Activated CD4-positive, alpha-beta T cell treated with anti-CD3 and anti-CD28 coated beads, Interleukin-2, amount 10 ng/mL, durations not matched to agents 24 days and 14 days (primary cell): ENCODE measurements around the gene PARVA. TPM values are rescaled to one million over a fixed set of nuclear protein-coding genes. Genes with fewer than 3 reads are reported as not detected.

Source experiments
- DNase-seq: peaks from one replicate; pipeline ENCODE4 v3.0.0; 2022
- H3K27ac Mint-ChIP-seq: one replicate; pipeline ENCODE4 v1.8.0; 2022; ENCODE audit warnings: mild to moderate bottlenecking, mixed read lengths
- H3K27me3 Mint-ChIP-seq: one replicate; pipeline ENCODE4 v1.8.0; 2022; ENCODE audit warnings: mixed read lengths
- H3K36me3 Mint-ChIP-seq: one replicate; pipeline ENCODE4 v1.8.0; 2022; ENCODE audit warnings: low read depth, mild to moderate bottlenecking, mixed read lengths
- H3K4me1 Mint-ChIP-seq: one replicate; pipeline ENCODE4 v1.8.0; 2021; ENCODE audit warnings: mixed read lengths
- H3K4me3 Mint-ChIP-seq: one replicate; pipeline ENCODE4 v1.8.0; 2022; ENCODE audit warnings: mild to moderate bottlenecking, moderate library complexity, mixed read lengths
- H3K9me3 Mint-ChIP-seq: one replicate; pipeline ENCODE4 v1.8.0; 2021; ENCODE audit warnings: mixed read lengths
- intact Hi-C: fragments of 100-400 bp; cut with micrococcal nuclease; formaldehyde crosslinking; loops from one replicate; pipeline ENCODE4 v1.15.1; 2023
- total RNA-seq: library from RNA; stranded (reverse); gene quantifications from 2 replicates; pipeline ENCODE4 v1.2.3, GENCODE V29; 2022

PARVA gene
- total RNA-seq, 1 donor from 2014 or later: not detected

DNA sequence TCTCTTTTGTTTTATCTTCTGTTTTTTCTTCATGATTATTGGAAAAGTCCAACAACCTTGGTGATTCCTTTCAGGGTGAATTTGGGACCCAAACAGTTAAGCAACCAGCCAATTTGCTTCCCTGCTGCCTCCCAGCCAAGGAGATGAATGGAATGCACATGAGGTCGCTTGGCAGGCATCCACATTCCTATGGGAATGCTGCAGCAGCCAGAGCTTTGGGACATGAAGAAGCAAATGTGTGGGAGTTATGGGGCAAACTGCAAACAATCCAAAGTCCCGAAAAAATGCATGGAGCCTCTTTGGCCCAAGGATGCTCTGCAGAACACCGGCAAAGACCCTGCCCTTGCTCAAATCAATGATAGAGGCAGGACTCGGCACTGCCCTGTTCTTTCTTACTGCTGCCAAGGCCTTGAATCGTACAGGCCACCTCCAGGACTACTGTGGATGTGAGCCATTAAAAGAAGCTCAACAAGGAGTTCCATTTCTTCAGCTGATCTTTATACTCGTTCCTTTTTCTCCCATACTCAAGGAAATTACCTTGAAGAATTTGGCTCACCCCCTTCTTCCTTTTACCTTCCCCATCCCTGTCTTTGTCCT, 179.5 kb downstream of the PARVA start:
- Mint-ChIP-seq H3K27ac (no peak overlapping the region), H3K4me3 (no peak overlapping the region), H3K27me3 (peaks cover 13% of the 10 kb centered on the region), H3K4me1 (no peaks in the 10 kb centered on the region), H3K9me3 (no peaks in the 10 kb centered on the region), H3K36me3 (no peaks in the 10 kb centered on the region)
- intact Hi-C loops: no loop called here
- no peak for DNase-seq

DNA sequence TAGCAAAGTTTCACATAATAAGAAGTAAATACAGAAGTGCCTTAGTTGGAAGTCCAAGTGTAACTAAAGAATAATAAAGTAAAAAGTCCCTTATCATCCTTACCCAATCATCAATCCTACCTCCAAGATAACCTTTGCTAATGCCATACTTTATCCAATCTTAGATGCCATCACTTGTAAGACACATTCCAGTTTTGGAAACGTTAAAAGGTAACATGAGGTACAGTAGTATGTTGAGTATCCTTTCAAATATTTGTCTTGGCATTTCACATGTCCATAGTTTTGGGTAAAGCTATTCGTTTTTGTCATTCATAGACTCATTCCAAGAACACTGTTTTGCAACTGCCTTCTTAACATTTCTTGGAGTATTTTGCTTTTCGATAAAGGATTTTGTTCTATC, 181.6 kb downstream of the PARVA start:
- no peak overlapping the region for H3K4me3 Mint-ChIP-seq
- intact Hi-C loops: no loop called here
- H3K27me3 Mint-ChIP-seq: peaks cover 15% of the 10 kb centered on the region
- H3K9me3 Mint-ChIP-seq: no peaks in the 10 kb centered on the region
- H3K36me3 Mint-ChIP-seq: no peaks in the 10 kb centered on the region
- no peaks in the 10 kb centered on the region for H3K4me1 Mint-ChIP-seq
- H3K27ac Mint-ChIP-seq: no peak overlapping the region
- no peak for DNase-seq

DNA sequence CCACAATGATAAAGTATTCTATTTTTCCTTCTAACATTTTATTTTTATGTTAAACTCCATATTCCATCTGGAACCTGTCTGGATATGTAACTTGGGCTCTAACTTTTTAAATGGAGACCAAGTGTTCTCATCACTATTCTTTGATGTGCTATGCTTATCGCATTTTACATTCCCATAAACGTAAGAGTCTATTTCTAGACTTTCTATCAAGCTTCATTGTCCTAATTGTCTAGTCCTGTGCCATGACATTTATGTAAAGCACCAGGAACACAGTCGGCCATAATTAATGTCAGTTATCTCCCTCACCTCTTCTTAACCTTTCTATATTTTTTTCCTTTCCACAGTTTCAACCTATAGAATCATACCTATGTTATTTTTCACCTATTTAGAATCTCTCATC, 183.0 kb downstream of the PARVA start:
- Mint-ChIP-seq H3K4me1 (no peaks in the 10 kb centered on the region), H3K27ac (no peak overlapping the region), H3K27me3 (peaks cover 12% of the 10 kb centered on the region), H3K9me3 (no peaks in the 10 kb centered on the region), H3K36me3 (no peaks in the 10 kb centered on the region), H3K4me3 (no peak overlapping the region)
- intact Hi-C loops: no loop called here
- no peak for DNase-seq

DNA sequence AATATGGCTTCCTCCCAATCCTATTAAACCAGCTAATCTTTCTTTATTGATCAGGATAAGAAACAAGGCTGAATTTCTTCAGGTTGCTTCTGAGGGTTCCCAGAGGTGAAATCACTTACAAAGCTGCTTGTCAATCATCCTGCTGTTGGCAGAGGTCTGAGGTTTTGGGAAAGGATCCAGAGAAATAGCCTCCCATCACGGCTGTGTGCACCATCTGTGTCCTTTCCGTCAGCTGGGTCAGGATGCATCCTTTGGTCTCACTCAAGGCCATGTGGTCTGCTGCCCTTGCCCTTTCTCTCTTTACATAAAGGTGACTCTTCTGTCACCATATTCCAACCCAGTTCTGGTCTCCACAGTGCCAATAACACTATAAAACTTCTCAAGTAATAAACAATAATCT, 183.5 kb downstream of the PARVA start:
- Mint-ChIP-seq H3K27ac (no peak overlapping the region), H3K9me3 (no peaks in the 10 kb centered on the region), H3K27me3 (peaks cover 11% of the 10 kb centered on the region), H3K36me3 (no peaks in the 10 kb centered on the region), H3K4me1 (no peaks in the 10 kb centered on the region), H3K4me3 (no peak overlapping the region)
- no peak for DNase-seq
- intact Hi-C loops: no loop called here

DNA sequence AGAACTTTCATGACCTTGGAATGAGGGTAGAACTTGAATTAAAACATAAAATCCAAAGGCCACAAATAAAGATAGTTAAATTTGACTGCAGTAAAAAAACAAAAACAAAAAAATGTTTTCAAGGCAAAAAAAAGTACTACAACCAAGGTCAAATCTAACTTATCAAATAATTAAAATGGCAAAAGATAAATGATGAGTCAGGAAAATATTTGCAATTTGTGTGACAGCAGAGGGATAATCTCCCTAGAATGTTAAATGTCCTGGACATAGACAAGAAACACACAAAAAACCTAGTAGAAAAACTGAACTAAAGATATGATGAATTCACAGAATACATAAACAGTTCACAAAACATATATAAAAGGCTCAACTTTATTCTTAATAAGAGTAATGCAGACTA, 186.6 kb downstream of the PARVA start:
- intact Hi-C loops: no loop called here
- Mint-ChIP-seq H3K9me3 (no peaks in the 10 kb centered on the region), H3K27ac (no peak overlapping the region), H3K36me3 (no peaks in the 10 kb centered on the region), H3K27me3 (peaks cover 14% of the 10 kb centered on the region), H3K4me1 (no peaks in the 10 kb centered on the region), H3K4me3 (no peak overlapping the region)
- no peak for DNase-seq

DNA sequence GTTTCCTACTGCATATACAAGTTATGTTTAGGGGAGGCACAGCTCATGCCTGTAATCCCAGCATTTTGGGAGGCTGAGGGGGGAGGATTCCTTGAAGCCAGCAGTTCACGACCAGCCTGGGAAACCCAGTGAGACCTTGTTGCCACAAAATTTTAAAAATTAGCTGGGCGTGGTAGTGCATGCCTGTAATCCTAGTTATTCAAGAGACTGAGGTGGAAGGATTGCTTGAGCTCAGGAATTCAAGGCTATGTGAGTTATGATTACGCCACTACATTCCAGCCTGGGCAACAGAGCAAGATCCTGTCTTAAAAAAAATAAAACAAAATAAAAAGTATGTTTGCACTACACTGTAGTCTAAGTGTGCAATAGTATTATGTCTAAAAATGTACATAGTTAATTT, 188.0 kb downstream of the PARVA start:
- H3K9me3 Mint-ChIP-seq: no peaks in the 10 kb centered on the region
- H3K4me1 Mint-ChIP-seq: no peaks in the 10 kb centered on the region
- DNase-seq: no peak
- H3K36me3 Mint-ChIP-seq: no peaks in the 10 kb centered on the region
- H3K4me3 Mint-ChIP-seq: no peak overlapping the region
- intact Hi-C loops: no loop called here
- H3K27me3 Mint-ChIP-seq: peaks cover 17% of the 10 kb centered on the region
- H3K27ac Mint-ChIP-seq: no peak overlapping the region

DNA sequence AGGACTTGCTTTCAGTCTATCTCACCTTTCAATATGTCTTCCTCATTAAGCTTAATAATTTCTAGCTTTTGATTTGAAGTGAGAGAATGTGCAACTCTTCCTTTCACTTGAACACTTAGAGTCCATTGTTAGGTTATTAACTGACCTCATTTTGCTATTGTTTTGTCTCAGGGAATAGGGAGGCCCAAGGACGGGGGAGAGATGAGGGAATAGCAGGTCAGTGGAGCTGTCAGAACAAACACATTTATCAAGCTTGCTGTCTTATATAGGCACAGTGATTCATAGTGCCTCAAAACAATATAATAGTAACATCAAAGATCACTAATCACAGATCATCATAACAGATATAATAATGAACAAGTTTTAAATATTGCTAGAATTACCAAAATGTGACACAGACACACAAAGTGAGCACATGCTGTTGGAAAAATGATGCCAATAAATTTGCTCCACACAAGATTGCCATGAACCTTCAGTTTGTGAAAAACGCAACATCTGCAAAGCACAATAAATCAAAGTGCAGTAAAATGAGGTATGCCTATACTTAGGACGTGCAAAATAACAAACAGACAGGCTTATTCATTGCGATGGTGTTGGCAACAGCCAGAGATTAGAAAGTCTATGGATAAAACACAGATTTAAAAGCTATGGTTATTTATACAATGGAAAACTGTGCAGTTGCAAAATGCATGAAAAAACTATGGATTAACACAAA, 190.5 kb downstream of the PARVA start:
- Mint-ChIP-seq H3K27me3 (peaks cover 25% of the 10 kb centered on the region), H3K36me3 (no peaks in the 10 kb centered on the region), H3K27ac (no peak overlapping the region), H3K4me3 (no peak overlapping the region), H3K9me3 (no peaks in the 10 kb centered on the region), H3K4me1 (no peaks in the 10 kb centered on the region)
- intact Hi-C loops: no loop called here
- DNase-seq: no peak

DNA sequence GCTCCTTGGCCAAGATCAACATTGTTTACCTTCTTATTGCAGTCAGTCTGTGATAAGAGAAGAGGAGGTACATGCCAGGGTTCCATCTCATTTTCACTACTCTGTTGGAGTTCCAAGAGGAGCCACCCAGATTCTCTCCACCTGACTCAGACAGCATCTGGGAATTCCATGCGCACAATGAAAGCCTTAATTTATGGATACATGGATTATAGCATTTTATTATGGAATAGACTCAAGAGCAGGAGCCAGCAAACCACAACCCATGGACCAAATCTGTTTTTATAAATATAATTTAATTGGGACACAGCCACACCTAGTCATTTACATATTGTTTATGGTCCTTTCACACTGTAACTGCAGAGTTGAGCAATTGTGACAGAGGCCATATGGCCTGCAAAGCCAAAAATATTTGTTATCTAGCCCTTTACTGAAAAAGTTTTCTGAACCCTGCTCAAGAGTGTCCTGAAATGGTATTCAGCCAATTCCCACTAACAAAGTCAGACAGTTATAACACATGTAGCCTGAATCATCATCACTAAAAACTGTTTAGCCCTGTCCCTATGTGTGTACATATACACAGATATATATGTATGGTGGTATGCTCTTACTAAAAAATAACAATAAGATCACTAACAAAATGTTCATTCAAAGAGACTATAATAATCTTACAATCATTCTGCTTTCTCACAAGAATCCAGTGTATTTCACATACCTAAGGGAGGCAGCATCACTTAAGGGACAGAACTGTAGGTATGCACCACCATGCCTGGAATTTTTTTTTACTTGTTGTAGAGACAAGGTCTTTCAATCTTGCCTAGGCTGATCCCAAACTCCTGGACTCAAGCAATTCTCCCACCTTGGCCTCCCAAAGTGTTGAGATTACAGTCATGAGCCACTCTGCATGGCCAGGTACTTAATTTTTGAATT, 192.4 kb downstream of the PARVA start:
- Mint-ChIP-seq H3K36me3 (no peaks in the 10 kb centered on the region), H3K4me3 (no peak overlapping the region), H3K27ac (no peak overlapping the region), H3K4me1 (no peaks in the 10 kb centered on the region), H3K9me3 (no peaks in the 10 kb centered on the region), H3K27me3 (peaks cover 28% of the 10 kb centered on the region)
- intact Hi-C loops: no loop called here
- no peak for DNase-seq

DNA sequence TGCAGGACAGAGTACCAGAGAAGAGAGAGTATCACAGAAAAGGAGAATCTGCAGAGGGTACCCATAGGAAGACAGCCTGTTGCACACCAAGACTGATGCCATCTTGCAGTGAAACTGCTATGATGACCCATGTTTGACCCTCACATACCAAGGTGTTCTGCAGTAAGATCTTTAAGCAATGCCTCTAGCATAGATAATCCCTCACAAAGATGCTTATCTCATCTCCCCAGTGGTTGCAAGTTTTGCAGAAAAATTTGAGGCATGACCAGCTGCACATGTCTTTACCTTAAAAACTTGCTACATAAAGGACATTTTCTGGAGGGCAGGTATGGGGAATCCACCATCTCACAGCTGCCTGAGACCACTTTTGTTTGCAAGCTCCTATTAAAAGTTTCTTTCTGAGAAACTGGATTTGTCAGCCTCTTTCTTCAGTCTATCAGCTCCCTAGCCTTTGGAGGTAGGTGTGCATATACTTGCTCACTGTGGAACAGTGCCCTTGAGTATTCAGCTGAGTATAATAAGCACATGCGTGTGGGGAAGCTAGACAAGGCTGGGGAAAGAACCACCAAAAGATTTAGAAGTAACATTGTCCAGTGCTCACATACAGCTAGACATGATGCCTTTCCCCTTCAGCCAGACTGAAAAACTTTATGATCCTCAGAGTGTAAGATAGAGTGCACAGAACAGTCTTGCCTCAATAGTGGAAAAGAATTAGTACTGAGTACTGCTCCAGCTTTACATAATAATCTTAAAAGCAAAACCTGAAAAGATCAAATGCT, 196.5 kb downstream of the PARVA start:
- no peak for DNase-seq
- Mint-ChIP-seq H3K27me3 (peaks cover 17% of the 10 kb centered on the region), H3K27ac (no peak overlapping the region), H3K9me3 (no peaks in the 10 kb centered on the region), H3K36me3 (no peaks in the 10 kb centered on the region), H3K4me3 (no peak overlapping the region), H3K4me1 (no peaks in the 10 kb centered on the region)
- intact Hi-C loops: no loop called here

DNA sequence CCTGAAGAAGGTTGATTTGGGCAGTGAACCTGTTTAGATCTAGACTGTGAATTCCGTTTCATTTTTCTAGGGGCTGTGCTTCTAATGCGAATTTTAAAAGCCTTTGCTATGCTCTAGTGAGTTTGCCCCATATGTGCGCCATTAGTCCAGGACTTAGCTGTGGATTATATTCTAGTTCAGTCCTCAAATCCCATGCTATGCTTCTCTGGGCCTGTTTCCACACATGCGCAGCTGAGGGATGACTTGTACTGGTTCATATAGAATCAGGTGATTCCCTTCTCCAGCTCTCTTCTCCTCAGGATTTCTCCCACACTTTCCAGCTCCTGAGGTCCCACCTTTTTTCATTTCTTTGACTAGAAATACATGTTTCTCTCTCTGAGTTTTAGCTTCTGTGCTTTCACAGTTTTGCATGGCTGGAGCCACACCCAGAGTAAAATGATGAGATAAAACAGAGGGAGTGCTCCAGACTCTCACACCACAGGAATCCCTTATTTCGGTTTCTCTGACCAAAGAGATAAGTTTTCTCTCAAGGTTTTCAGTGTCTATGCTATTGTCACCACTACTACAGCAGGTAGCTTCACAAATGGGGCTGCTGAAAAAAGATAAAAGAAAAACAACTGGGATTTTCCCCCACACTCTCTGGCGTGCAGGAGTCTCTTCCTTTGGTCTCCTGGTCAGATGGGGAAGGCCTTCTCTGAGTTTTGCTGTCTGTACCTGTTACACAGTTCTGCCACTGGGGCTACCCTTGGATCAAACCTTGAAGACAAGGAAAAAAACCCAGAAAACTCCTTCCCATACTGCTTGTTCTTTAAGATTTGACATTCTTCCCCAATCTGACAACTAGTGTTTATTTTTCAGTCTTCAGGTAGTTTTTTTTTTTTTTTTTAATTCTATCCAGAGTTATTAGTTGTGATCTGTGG, 200.6 kb downstream of the PARVA start:
- Mint-ChIP-seq H3K4me3 (no peak overlapping the region), H3K36me3 (no peaks in the 10 kb centered on the region), H3K27ac (no peak overlapping the region), H3K27me3 (peaks cover 11% of the 10 kb centered on the region), H3K9me3 (no peaks in the 10 kb centered on the region), H3K4me1 (no peaks in the 10 kb centered on the region)
- DNase-seq: no peak
- intact Hi-C loops: no loop called here

DNA sequence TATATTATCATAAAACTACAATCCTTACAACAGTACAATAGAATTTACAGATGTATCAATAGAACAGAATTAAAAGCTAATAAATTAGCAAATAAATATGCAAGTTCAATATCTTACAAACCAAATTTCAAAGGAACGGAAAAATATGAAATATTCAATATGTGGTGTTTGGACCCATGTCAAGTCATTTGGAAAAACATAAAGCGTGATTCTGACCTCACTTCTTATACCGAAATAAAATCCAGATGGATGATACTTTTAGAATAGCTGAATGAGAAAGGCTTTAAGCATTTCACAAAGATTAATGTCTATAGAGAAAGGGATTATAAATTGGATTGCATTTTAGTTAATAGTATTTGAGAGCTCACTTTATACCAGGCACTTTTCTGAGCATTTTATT, 204.0 kb downstream of the PARVA start:
- Mint-ChIP-seq H3K27me3 (peaks cover 8% of the 10 kb centered on the region), H3K9me3 (no peaks in the 10 kb centered on the region), H3K36me3 (no peaks in the 10 kb centered on the region), H3K4me1 (no peaks in the 10 kb centered on the region), H3K4me3 (no peak overlapping the region), H3K27ac (no peak overlapping the region)
- DNase-seq: no peak
- intact Hi-C loops: no loop called here

DNA sequence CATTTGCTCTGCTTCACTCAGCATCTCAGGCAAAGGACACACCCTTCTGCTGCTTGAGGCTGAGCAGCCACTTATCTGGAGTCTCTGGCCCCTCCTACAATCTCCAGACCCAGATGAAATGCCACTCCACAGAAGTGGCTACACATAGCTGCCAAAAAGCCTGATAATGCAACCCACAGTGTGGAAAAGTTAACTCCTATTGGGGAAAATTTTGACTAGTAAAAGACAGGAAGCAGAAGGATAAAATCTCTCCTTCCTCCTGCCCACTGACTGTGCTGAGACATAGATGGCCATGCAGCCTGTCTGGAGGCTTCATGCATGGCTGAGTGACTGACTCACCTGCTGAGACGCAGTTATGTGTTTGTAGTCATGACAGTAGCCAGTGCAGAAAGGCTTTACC, 204.6 kb downstream of the PARVA start:
- intact Hi-C loops: no loop called here

More for the DNA sequence above, 204.6 kb downstream of the PARVA start:
- H3K36me3 Mint-ChIP-seq: no peaks in the 10 kb centered on the region
- no peaks in the 10 kb centered on the region for H3K4me1 Mint-ChIP-seq
- DNase-seq: no peak
- H3K4me3 Mint-ChIP-seq: no peak overlapping the region
- H3K9me3 Mint-ChIP-seq: no peaks in the 10 kb centered on the region
- H3K27me3 Mint-ChIP-seq: peaks cover 8% of the 10 kb centered on the region
- H3K27ac Mint-ChIP-seq: no peak overlapping the region
